ENCODE measurements around the gene SCTR. TPM values are rescaled to one million over a fixed set of nuclear protein-coding genes. Genes with fewer than 3 reads are reported as not detected.

Gene SCTR
- total RNA-seq, 4 donors from 2014 or later: not detected

GRCh38 chr2:119487434-119488244, 36.6 kb downstream of the SCTR start:
- TF ChIP-seq CTCF (IDR thresholded peaks at IDR 0.05; ENCODE audit: low read depth): no peak

- TF ChIP-seq CTCF (IDR thresholded peaks at IDR 0.05; ENCODE audit: low read depth): no peak
Observed at GRCh38 chr2:119486886-119487285, 37.4 kb downstream of the SCTR start.

GRCh38 chr2:119486196-119486827, 38.0 kb downstream of the SCTR start:
- no peak for TF ChIP-seq CTCF (IDR thresholded peaks at IDR 0.05; ENCODE audit: low read depth)

- TF ChIP-seq CTCF (IDR thresholded peaks at IDR 0.05; ENCODE audit: low read depth): no peak
Observed at GRCh38 chr2:119485336-119486110, 38.8 kb downstream of the SCTR start.

- TF ChIP-seq CTCF (IDR thresholded peaks at IDR 0.05; ENCODE audit: low read depth): no peak
Observed at GRCh38 chr2:119484834-119485233, 39.4 kb downstream of the SCTR start.

- TF ChIP-seq CTCF (IDR thresholded peaks at IDR 0.05; ENCODE audit: low read depth): no peak
Observed at GRCh38 chr2:119483896-119484718, 40.2 kb downstream of the SCTR start.

All from subcutaneous adipose tissue (tissue), 4 donors.